OCI-LY1 (cell line): ENCODE data around the gene TXNL4B.

Source experiments
- CTCF ChIP-seq: fragments of 200-600 bp; sonication (generic), shearing (Covaris generic); IDR thresholded peaks from 2 replicates; pipeline ENCODE4 v1.5.1; 2017; ENCODE audit warnings: mild to moderate bottlenecking, antibody characterized with exemption, low read length, moderate library complexity, mixed read lengths
- EZH2 ChIP-seq: fragments of 200-600 bp; sonication (generic), shearing (Covaris generic); IDR thresholded peaks from 2 replicates; pipeline ENCODE4 v1.8.0; 2017; ENCODE audit warnings: borderline replicate concordance, mixed run types, mild to moderate bottlenecking, antibody characterized with exemption, low read length, moderate library complexity, mixed read lengths

GRCh38 chr16:72098936-72099335, 5.5 kb upstream of the TXNL4B start:
- TF ChIP-seq CTCF = no peak
- no peak for TF ChIP-seq EZH2
